Testis (tissue), 2 donors: Measurements from ENCODE around the gene CACNA1D.

Experiments used
- CTCF ChIP-seq, 3 experiments: fragments of 450-650 bp in 2 of 3; fragments of 200-600 bp in 1 of 3; sonication (generic) in 1 of 3; IDR thresholded peaks; one replicate each; pipeline ENCODE4 v1.5.1; 2016 to 2019; ENCODE audit warnings: antibody characterized with exemption in 3 of 3, mild to moderate bottlenecking in 2 of 3, moderate library complexity in 1 of 3
- POLR2A ChIP-seq: fragments of 450-650 bp; IDR thresholded peaks from one replicate; pipeline ENCODE4 v1.6.1; 2017; ENCODE audit warnings: antibody characterized with exemption, mild to moderate bottlenecking, moderate library complexity

GRCh38 chr3:53817211-53817610 is 322.8 kb downstream of the CACNA1D start:
- TF ChIP-seq CTCF (IDR thresholded peaks at IDR 0.05) (no peak), POLR2A (no peak)
